HCT116 (cell line): ENCODE measurements around the gene STK35. TPM values are rescaled to one million over a fixed set of nuclear protein-coding genes. Genes with fewer than 3 reads are reported as not detected.

Experiments
- ATAC-seq: fragments of 200-7000 bp; cut with Tn5 transposase; 2 replicates; pipeline ENCODE4 v1.9.1; 2020; ENCODE audit warnings: mild to moderate bottlenecking, moderate library complexity
- BruUV-seq: library from RNA; stranded (reverse); fragments of 400-500 nt; replicated peaks from 2 replicates; lab custom pipeline; 2021; lab: Mats Ljungman, UMichigan
- CTCF ChIA-PET: fragments of 300-600 bp; sonication (Branson Sonifier 250); formaldehyde crosslinking; loops from one replicate; lab custom pipeline; 2021; ENCODE audit warnings: antibody characterized with exemption; lab: Charles Lee
- POLR2A ChIA-PET: fragments of 300-600, 350-600 bp; sonication (Branson Sonifier 250); formaldehyde crosslinking; loops from one replicate; lab custom pipeline; 2021; ENCODE audit warnings: antibody characterized with exemption; lab: Charles Lee
- RAD21 ChIA-PET, 2 experiments: fragments of 300-600 bp; sonication (Branson Sonifier 250); formaldehyde crosslinking; loops; one replicate each; lab custom pipeline; 2023; ENCODE audit warnings: low total read pairs in 2 of 2; ENCODE audit not compliant: uncharacterized antibody in 2 of 2, unreplicated experiment in 2 of 2, low non-redundant PET in 1 of 2; lab: Charles Lee
- DNase-seq: peaks from one replicate; pipeline ENCODE4 v3.0.0-alpha.2; 2010; ENCODE audit warnings: low read depth, low spot score
- H2AFZ ChIP-seq: fragments of 200-600 bp; shearing (Covaris generic), sonication (generic); 2 replicates; pipeline ENCODE4 v1.6.1; 2017; ENCODE audit warnings: low read depth, mixed run types, mixed read lengths, antibody characterized with exemption, low read length; ENCODE audit not compliant: poor library complexity, severe bottlenecking
- H3K27ac ChIP-seq: 2 replicates; pipeline ENCODE4 v1.5.1; 2012; ENCODE audit warnings: low read depth, low read length
- H3K27me3 ChIP-seq: fragments of 200-600 bp; sonication (generic); 2 replicates; pipeline ENCODE4 v1.6.1; 2016; ENCODE audit warnings: mixed run types, low read length, mixed read lengths; ENCODE audit not compliant: insufficient read depth
- H3K36me3 ChIP-seq, 2 experiments: fragments of 200-500 bp in 1 of 2; fragments of 200-600 bp in 1 of 2; sonication (Bioruptor generic) in 1 of 2; sonication (generic) in 1 of 2; 2 replicates each; pipeline versions ENCODE4 v1.5.1 to v1.6.1; 2014 to 2016; ENCODE audit warnings: low read length in 2 of 2, inconsistent platforms in 1 of 2, mixed read lengths in 1 of 2, mixed run types in 1 of 2; ENCODE audit not compliant: insufficient read depth in 2 of 2, control insufficient read depth in 1 of 2
- H3K4me1 ChIP-seq, 2 experiments: fragments of 200-600 bp in 1 of 2; sonication (generic) in 1 of 2; 2 replicates each; pipeline versions ENCODE4 v1.5.1 to v1.6.1; 2012 to 2017; ENCODE audit warnings: low read length in 2 of 2, inconsistent platforms in 1 of 2, mild to moderate bottlenecking in 1 of 2, mixed read lengths in 1 of 2, mixed run types in 1 of 2, moderate library complexity in 1 of 2; ENCODE audit not compliant: insufficient read depth in 2 of 2, control insufficient read depth in 1 of 2
- H3K4me2 ChIP-seq: fragments of 200-600 bp; sonication (generic); 2 replicates; pipeline ENCODE4 v1.6.1; 2017; ENCODE audit warnings: mixed run types, low read length, mixed read lengths
- H3K4me3 ChIP-seq, 2 experiments: fragments of 200-600 bp in 1 of 2; sonication (generic) in 1 of 2; replicated peaks in 1 of 2; 2 replicates each; pipeline ENCODE4 v1.5.1; 2011 to 2016; ENCODE audit warnings: low read length in 2 of 2, control low read depth in 1 of 2, low read depth in 1 of 2, mild to moderate bottlenecking in 1 of 2, mixed read lengths in 1 of 2, mixed run types in 1 of 2
- H3K79me2 ChIP-seq: fragments of 200-600 bp; sonication (generic); 2 replicates; pipeline ENCODE4 v1.6.1; 2017; ENCODE audit warnings: mild to moderate bottlenecking, mixed run types, low read length, moderate library complexity, mixed read lengths; ENCODE audit not compliant: insufficient read depth
- H3K9ac ChIP-seq: fragments of 200-600 bp; sonication (generic); 2 replicates; pipeline ENCODE4 v1.6.1; 2016; ENCODE audit warnings: low read length, mixed read lengths
- H3K9me2 ChIP-seq: fragments of 200-600 bp; sonication (generic), shearing (Covaris generic); 2 replicates; pipeline ENCODE4 v1.6.1; 2017; ENCODE audit warnings: mixed run types, mild to moderate bottlenecking, moderate library complexity; ENCODE audit not compliant: insufficient read depth
- H3K9me3 ChIP-seq, 2 experiments: fragments of 200-500 bp in 1 of 2; fragments of 200-600 bp in 1 of 2; sonication (Bioruptor generic) in 1 of 2; sonication (generic) in 1 of 2; 2 replicates each; pipeline ENCODE4 v1.6.1; 2014 to 2017; ENCODE audit warnings: low read length in 2 of 2, mixed read lengths in 2 of 2, inconsistent platforms in 1 of 2, low read depth in 1 of 2, mild to moderate bottlenecking in 1 of 2, mixed run types in 1 of 2, moderate library complexity in 1 of 2; ENCODE audit not compliant: control insufficient read depth in 1 of 2, insufficient read depth in 1 of 2
- H4K20me1 ChIP-seq: fragments of 200-600 bp; sonication (generic), shearing (Covaris generic); 2 replicates; pipeline ENCODE4 v1.6.1; 2017; ENCODE audit warnings: mixed run types, mild to moderate bottlenecking, moderate library complexity; ENCODE audit not compliant: insufficient read depth
- CBX3 ChIP-seq: IDR thresholded peaks from 2 replicates; pipeline ENCODE4 v1.6.1; 2012; ENCODE audit warnings: low read depth
- CTCF ChIP-seq, 3 experiments: fragments of 200-600 bp in 1 of 3; sonication (generic) in 1 of 3; IDR thresholded peaks in 2 of 3; conservative IDR thresholded peaks in 1 of 3; 2 replicates each; pipeline ENCODE4 v1.5.1; 2012 to 2017; ENCODE audit warnings: low read depth in 2 of 3, low read length in 2 of 3, antibody characterized with exemption in 1 of 3, borderline replicate concordance in 1 of 3, control low read depth in 1 of 3, mild to moderate bottlenecking in 1 of 3, mixed read lengths in 1 of 3, mixed run types in 1 of 3, moderate library complexity in 1 of 3; ENCODE audit not compliant: insufficient read depth in 1 of 3
- ELF1 ChIP-seq: IDR thresholded peaks from 2 replicates; pipeline ENCODE4 v1.6.1; 2012; ENCODE audit warnings: low read depth, borderline replicate concordance
- EZH2phosphoT487 ChIP-seq: fragments of 200-600 bp; IDR thresholded peaks from 2 replicates; pipeline ENCODE4 v1.6.1; 2018; ENCODE audit warnings: antibody characterized with exemption, borderline replicate concordance
- MAX ChIP-seq: IDR thresholded peaks from 2 replicates; pipeline ENCODE4 v1.6.1; 2012
- POLR2AphosphoS5 ChIP-seq: IDR thresholded peaks from 2 replicates; pipeline ENCODE4 v1.6.1; 2011; ENCODE audit warnings: mild to moderate bottlenecking, low read depth, low read length, moderate library complexity
- REST ChIP-seq: IDR thresholded peaks from 2 replicates; pipeline ENCODE4 v1.6.1; 2012; ENCODE audit warnings: low read depth
- SP1 ChIP-seq: IDR thresholded peaks from 2 replicates; pipeline ENCODE4 v1.6.1; 2012; ENCODE audit warnings: low read depth
- SRF ChIP-seq: IDR thresholded peaks from 2 replicates; pipeline ENCODE4 v1.6.1; 2012; ENCODE audit warnings: low read depth
- YY1 ChIP-seq: IDR thresholded peaks from 2 replicates; pipeline ENCODE4 v1.6.1; 2011; ENCODE audit warnings: low read length, low read depth, moderate library complexity, mild to moderate bottlenecking; ENCODE audit not compliant: insufficient replicate concordance; ENCODE audit errors: extremely low read depth
- ZBTB33 ChIP-seq: IDR thresholded peaks from 2 replicates; pipeline ENCODE4 v1.6.1; 2011; ENCODE audit warnings: mild to moderate bottlenecking, low read length, moderate library complexity; ENCODE audit not compliant: insufficient replicate concordance; ENCODE audit errors: extremely low read depth
- ZNF274 ChIP-seq: fragments of 200-500 bp; sonication (Bioruptor generic); IDR thresholded peaks from 2 replicates; pipeline ENCODE4 v1.6.1; 2014; ENCODE audit warnings: mild to moderate bottlenecking, low read depth, low read length, inconsistent platforms
- intact Hi-C: fragments of 100-400 bp; cut with micrococcal nuclease; formaldehyde crosslinking; loops from 2 replicates; pipeline ENCODE4 v1.10.0; 2022
- total RNA-seq: library from RNA; stranded (reverse); gene quantifications from one replicate; pipeline ENCODE4 v1.2.1, GENCODE V29; 2021; ENCODE audit not compliant: unreplicated experiment

STK35 gene
- total RNA-seq, 1 experiment from 2014 or later: 32.8 TPM

GRCh38 chr20:2163757-2164156 lies 62.1 kb downstream of the STK35 start:
- no peak overlapping the region for H3K4me2 ChIP-seq
- ChIA-PET CTCF (interaction anchor here (2.3 kb wide), 1 partner anchor 9 kb away, joined by 11 read pairs; no protein-coding TSS in a partner anchor), RAD21 (no interaction called here), POLR2A (no interaction called here)
- ATAC-seq (no peak), DNase-seq (no peak)
- no peaks in the 10 kb centered on the region for H4K20me1 ChIP-seq
- no peaks in the 10 kb centered on the region for H3K36me3 ChIP-seq
- H3K4me3 ChIP-seq: no peak overlapping the region
- no peaks in the 10 kb centered on the region for H3K4me1 ChIP-seq
- TF ChIP-seq CTCF (IDR thresholded peaks at IDR 0.05 in 2 of 3, conservative IDR thresholded peaks at IDR 0.05 in 1 of 3; ENCODE audit: borderline replicate concordance in 1 of 3, insufficient read depth in 1 of 3, low read depth in 2 of 3, low read length in 2 of 3) (no peak), ELF1 (no peak), SRF (no peak), ZNF274 (no peak), CBX3 (no peak), YY1 (no peak), ZBTB33 (no peak), REST (no peak), MAX (no peak), SP1 (no peak), POLR2AphosphoS5 (no peak), EZH2phosphoT487 (no peak)
- 0 out of 2 replicates have a peak, but pooled peaks cover 3% of the 10 kb centered on the region for H3K27me3 ChIP-seq
- no peak overlapping the region for H2AFZ ChIP-seq
- H3K9me3 ChIP-seq: no peaks in the 10 kb centered on the region
- H3K9ac ChIP-seq: no peak overlapping the region
- intact Hi-C loops: no loop called here
- H3K9me2 ChIP-seq: no peaks in the 10 kb centered on the region
- no peak overlapping the region for H3K27ac ChIP-seq
- BruUV-seq: no TSS peak
- no peaks in the 10 kb centered on the region for H3K79me2 ChIP-seq
